ENCODE data around the gene PGM3.

Gene PGM3

GRCh38 chr6:83202031-83202430 lies 9.0 kb upstream of the PGM3 start:
- no peak for TF ChIP-seq CTCF (IDR thresholded peaks at IDR 0.05; ENCODE audit: low read depth, low read length, poor library complexity, severe bottlenecking)
- TF ChIP-seq EZH2phosphoT487 (IDR thresholded peaks at IDR 0.05; ENCODE audit: borderline replicate concordance, low read length) = no peak
- Histone ChIP-seq H3K27ac (ENCODE audit: low read depth, low read length) (no peak overlapping the region), H3K79me2 (ENCODE audit: control insufficient read depth, low read length) (no peaks in the 10 kb centered on the region), H3K9me2 (replicated peaks; ENCODE audit: control insufficient read depth, low read length) (no peaks in the 10 kb centered on the region), H3K4me1 (ENCODE audit: control insufficient read depth, low read length) (no peaks in the 10 kb centered on the region), H3K27me3 (ENCODE audit: control insufficient read depth, low read length) (no peaks in the 10 kb centered on the region), H3K4me3 (ENCODE audit: low read length) (no peak overlapping the region), H3K9me3 (ENCODE audit: control insufficient read depth, insufficient read depth, low read length) (no peaks in the 10 kb centered on the region), H3K36me3 (ENCODE audit: control insufficient read depth, low read length) (no peaks in the 10 kb centered on the region), H3K4me2 (ENCODE audit: low read length) (no peak overlapping the region), H4K20me1 (ENCODE audit: control insufficient read depth, insufficient read depth, low read depth, low read length) (no peaks in the 10 kb centered on the region), H3F3A (ENCODE audit: control insufficient read depth, insufficient read depth) (no peaks in the 10 kb centered on the region)

GRCh38 chr6:83199863-83200225 lies 6.8 kb upstream of the PGM3 start:
- Histone ChIP-seq H3K9me3 (ENCODE audit: control insufficient read depth, insufficient read depth, low read length) (no peaks in the 10 kb centered on the region), H3K79me2 (ENCODE audit: control insufficient read depth, low read length) (no peaks in the 10 kb centered on the region), H3K36me3 (ENCODE audit: control insufficient read depth, low read length) (no peaks in the 10 kb centered on the region), H3K4me1 (ENCODE audit: control insufficient read depth, low read length) (peaks cover 3% of the 10 kb centered on the region; the same call in 1 of the 2 replicates), H3F3A (ENCODE audit: control insufficient read depth, insufficient read depth) (no peaks in the 10 kb centered on the region), H3K4me2 (ENCODE audit: low read length) (no peak overlapping the region), H3K27me3 (ENCODE audit: control insufficient read depth, low read length) (no peaks in the 10 kb centered on the region), H3K9me2 (replicated peaks; ENCODE audit: control insufficient read depth, low read length) (no peaks in the 10 kb centered on the region), H4K20me1 (ENCODE audit: control insufficient read depth, insufficient read depth, low read depth, low read length) (no peaks in the 10 kb centered on the region), H3K4me3 (ENCODE audit: low read length) (no peak overlapping the region), H3K27ac (ENCODE audit: low read depth, low read length) (no peak overlapping the region)
- no peak for TF ChIP-seq EZH2phosphoT487 (IDR thresholded peaks at IDR 0.05; ENCODE audit: borderline replicate concordance, low read length)
- no peak for TF ChIP-seq CTCF (IDR thresholded peaks at IDR 0.05; ENCODE audit: low read depth, low read length, poor library complexity, severe bottlenecking)

GRCh38 chr6:83199173-83199862 lies 6.3 kb upstream of the PGM3 start:
- no peaks in the 10 kb centered on the region for H3K79me2 ChIP-seq (ENCODE audit: control insufficient read depth, low read length)
- H4K20me1 ChIP-seq (ENCODE audit: control insufficient read depth, insufficient read depth, low read depth, low read length) = no peaks in the 10 kb centered on the region
- no peaks in the 10 kb centered on the region for H3K9me2 ChIP-seq (replicated peaks; ENCODE audit: control insufficient read depth, low read length)
- no peaks in the 10 kb centered on the region for H3K9me3 ChIP-seq (ENCODE audit: control insufficient read depth, insufficient read depth, low read length)
- H3K36me3 ChIP-seq (ENCODE audit: control insufficient read depth, low read length) = no peaks in the 10 kb centered on the region
- H3K4me2 ChIP-seq (ENCODE audit: low read length) = no peak overlapping the region
- TF ChIP-seq CTCF (IDR thresholded peaks at IDR 0.05; ENCODE audit: low read depth, low read length, poor library complexity, severe bottlenecking) (no peak), EZH2phosphoT487 (IDR thresholded peaks at IDR 0.05; ENCODE audit: borderline replicate concordance, low read length) (no peak)
- H3K27me3 ChIP-seq (ENCODE audit: control insufficient read depth, low read length) = no peaks in the 10 kb centered on the region
- H3K4me1 ChIP-seq (ENCODE audit: control insufficient read depth, low read length) = peaks cover 4% of the 10 kb centered on the region
- no peak overlapping the region for H3K27ac ChIP-seq (ENCODE audit: low read depth, low read length)
- H3K4me3 ChIP-seq (ENCODE audit: low read length) = no peak overlapping the region
- no peaks in the 10 kb centered on the region for H3F3A ChIP-seq (ENCODE audit: control insufficient read depth, insufficient read depth)

Measured in DOHH2 (cell line).